ENCODE data around the gene AIG1. TPM values are rescaled to one million over a fixed set of nuclear protein-coding genes. Genes with fewer than 3 reads are reported as not detected.

AIG1 gene
- total and polyA plus RNA-seq, 2 donors (not counting 1 experiment from before 2014, with no cell fraction given) = 40.6 to 42.2 TPM

DNA sequence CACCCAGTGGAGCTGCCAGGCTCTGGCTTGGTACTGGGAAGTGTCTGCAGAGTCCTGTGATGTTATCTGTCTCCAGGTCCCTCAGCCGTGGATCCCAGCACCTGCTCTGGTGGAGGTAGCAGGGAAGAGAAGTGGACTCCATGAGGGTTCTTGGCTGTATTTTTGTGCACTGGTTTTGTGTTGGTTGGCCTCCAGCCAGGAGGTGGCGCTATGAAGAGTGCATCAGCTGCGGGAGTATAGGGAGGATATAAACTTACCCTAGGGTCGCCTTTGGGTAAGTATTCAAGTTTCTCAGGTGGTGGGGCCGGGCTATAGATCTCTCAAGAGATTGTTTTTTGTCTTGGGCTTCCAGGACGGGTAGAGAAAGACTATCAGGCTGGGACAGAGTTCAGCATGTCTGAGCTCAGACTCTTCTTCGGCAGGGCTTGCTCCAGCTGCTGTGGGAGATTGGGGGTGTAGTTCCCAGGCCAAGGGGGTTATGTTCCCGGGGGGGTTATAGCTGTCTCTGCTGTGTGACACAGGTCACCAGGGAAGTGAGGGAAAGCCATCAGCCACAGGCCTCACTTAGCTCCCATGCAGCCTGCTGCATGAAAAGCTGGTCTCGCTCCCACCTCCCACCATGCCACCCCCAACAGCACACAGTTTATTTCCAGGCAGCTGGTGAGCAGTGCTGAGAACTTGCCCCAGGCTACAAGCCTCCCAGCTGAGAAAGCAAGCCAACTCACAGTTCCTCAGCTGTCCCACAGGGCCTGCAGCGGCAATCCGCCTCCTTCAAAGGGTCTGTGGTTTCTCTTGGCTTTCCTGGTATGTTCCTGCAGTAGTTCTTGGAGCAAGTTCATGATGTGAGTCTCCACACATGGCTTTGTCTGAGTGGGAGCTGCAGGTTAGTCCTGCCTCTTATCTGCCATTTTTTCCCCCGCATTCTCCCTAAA lies 115.7 kb downstream of the AIG1 start:
- no peak overlapping the region for H3K4me2 ChIP-seq (ENCODE audit: extremely low read depth, insufficient read depth, low read length)
- H3K4me3 ChIP-seq (replicated peaks in 1 of 4; ENCODE audit: control extremely low read depth in 1 of 4, insufficient read depth in 1 of 4, low read depth in 3 of 4, low read length in 4 of 4) = no peak overlapping the region
- TF ChIP-seq, protein P1, sequence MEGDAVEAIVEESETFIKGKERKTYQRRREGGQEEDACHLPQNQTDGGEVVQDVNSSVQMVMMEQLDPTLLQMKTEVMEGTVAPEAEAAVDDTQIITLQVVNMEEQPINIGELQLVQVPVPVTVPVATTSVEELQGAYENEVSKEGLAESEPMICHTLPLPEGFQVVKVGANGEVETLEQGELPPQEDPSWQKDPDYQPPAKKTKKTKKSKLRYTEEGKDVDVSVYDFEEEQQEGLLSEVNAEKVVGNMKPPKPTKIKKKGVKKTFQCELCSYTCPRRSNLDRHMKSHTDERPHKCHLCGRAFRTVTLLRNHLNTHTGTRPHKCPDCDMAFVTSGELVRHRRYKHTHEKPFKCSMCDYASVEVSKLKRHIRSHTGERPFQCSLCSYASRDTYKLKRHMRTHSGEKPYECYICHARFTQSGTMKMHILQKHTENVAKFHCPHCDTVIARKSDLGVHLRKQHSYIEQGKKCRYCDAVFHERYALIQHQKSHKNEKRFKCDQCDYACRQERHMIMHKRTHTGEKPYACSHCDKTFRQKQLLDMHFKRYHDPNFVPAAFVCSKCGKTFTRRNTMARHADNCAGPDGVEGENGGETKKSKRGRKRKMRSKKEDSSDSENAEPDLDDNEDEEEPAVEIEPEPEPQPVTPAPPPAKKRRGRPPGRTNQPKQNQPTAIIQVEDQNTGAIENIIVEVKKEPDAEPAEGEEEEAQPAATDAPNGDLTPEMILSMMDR (conservative IDR thresholded peaks at IDR 0.05 in 1 of 2, IDR thresholded peaks at IDR 0.05 in 1 of 2; ENCODE audit: low read depth in 1 of 2, low read length in 2 of 2) = no peak
- TF ChIP-seq EZH2 (IDR thresholded peaks at IDR 0.05; ENCODE audit: low read length, missing control alignments) = no peak
- H3K27ac ChIP-seq (ENCODE audit: insufficient read depth, low read length) = no peak overlapping the region
- H2AFZ ChIP-seq (ENCODE audit: low read length) = no peak overlapping the region
- peak; percentile 63 to 99 for DNase-seq (ENCODE audit: low read depth in 2 of 2)
- no peaks in the 10 kb centered on the region for H3K36me3 ChIP-seq (ENCODE audit: control insufficient read depth, insufficient read depth, low read length)
- no peak overlapping the region for H3K9ac ChIP-seq (ENCODE audit: insufficient read depth, low read length)
- H3K27me3 ChIP-seq (ENCODE audit: control insufficient read depth, insufficient read depth, low read length) = no peaks in the 10 kb centered on the region
- H3K9me3 ChIP-seq (ENCODE audit: control insufficient read depth, insufficient read depth, low read depth, low read length) = no peaks in the 10 kb centered on the region
- H3K79me2 ChIP-seq (ENCODE audit: control insufficient read depth, insufficient read depth, low read length) = no peaks in the 10 kb centered on the region
- H4K20me1 ChIP-seq (ENCODE audit: control insufficient read depth, extremely low read depth, insufficient read depth, low read length) = no peaks in the 10 kb centered on the region
- H3K4me1 ChIP-seq (ENCODE audit: control insufficient read depth, extremely low read depth, insufficient read depth, low read length) = no peaks in the 10 kb centered on the region

DNA sequence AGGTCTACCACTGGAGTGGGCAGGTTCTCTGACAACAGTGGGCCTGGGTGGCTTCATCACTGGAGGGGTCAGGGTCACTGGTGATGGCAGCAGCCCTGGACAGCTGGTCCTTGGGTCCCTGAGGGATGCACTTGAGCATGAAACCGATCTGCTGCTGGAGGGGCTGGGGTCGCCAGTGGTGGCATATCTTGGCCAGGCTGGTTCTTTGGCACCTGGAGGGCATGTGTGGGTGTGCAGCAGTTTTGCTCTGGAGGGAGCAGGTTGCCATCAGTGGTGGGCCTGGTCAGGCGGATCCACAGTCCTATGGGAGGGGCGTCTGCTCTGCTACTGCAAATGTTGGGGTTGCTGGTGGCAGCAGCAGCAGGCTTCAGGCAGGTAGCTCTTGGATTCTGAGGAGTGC lies 117.0 kb downstream of the AIG1 start:
- Histone ChIP-seq H2AFZ (ENCODE audit: low read length) (no peak overlapping the region), H3K79me2 (ENCODE audit: control insufficient read depth, insufficient read depth, low read length) (no peaks in the 10 kb centered on the region), H3K27me3 (ENCODE audit: control insufficient read depth, insufficient read depth, low read length) (no peaks in the 10 kb centered on the region), H3K9me3 (ENCODE audit: control insufficient read depth, insufficient read depth, low read depth, low read length) (no peaks in the 10 kb centered on the region), H3K4me3 (replicated peaks in 1 of 4; ENCODE audit: control extremely low read depth in 1 of 4, insufficient read depth in 1 of 4, low read depth in 3 of 4, low read length in 4 of 4) (no peak overlapping the region), H3K9ac (ENCODE audit: insufficient read depth, low read length) (no peak overlapping the region), H3K36me3 (ENCODE audit: control insufficient read depth, insufficient read depth, low read length) (no peaks in the 10 kb centered on the region), H3K4me1 (ENCODE audit: control insufficient read depth, extremely low read depth, insufficient read depth, low read length) (no peaks in the 10 kb centered on the region), H3K27ac (ENCODE audit: insufficient read depth, low read length) (no peak overlapping the region), H3K4me2 (ENCODE audit: extremely low read depth, insufficient read depth, low read length) (no peak overlapping the region), H4K20me1 (ENCODE audit: control insufficient read depth, extremely low read depth, insufficient read depth, low read length) (no peaks in the 10 kb centered on the region)
- DNase-seq (ENCODE audit: low read depth in 2 of 2) = no peak
- no peak for TF ChIP-seq EZH2 (IDR thresholded peaks at IDR 0.05; ENCODE audit: low read length, missing control alignments)
- TF ChIP-seq, protein P1 (conservative IDR thresholded peaks at IDR 0.05 in 1 of 2, IDR thresholded peaks at IDR 0.05 in 1 of 2; ENCODE audit: low read depth in 1 of 2, low read length in 2 of 2) = no peak

DNA sequence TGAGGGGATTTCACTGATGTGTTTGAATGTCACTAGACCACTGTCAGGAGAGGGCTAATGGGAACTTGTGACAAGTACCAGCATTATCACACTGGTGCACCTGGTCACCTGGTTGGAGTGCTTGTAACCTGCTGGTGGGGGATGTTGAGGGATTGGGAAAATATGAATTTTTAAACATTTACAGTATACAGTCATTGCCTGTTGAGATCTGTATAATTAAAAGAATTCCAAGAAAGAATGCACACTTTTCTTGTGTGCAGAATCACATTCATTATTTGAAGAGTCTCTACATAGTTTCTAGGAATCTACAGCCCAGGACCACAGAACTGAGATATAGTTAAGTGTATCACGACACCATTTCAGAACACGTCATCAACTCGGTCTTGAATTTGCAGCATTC lies 118.4 kb downstream of the AIG1 start:
- Histone ChIP-seq H3K4me2 (ENCODE audit: extremely low read depth, insufficient read depth, low read length) (no peak overlapping the region), H2AFZ (ENCODE audit: low read length) (no peak overlapping the region), H3K9ac (ENCODE audit: insufficient read depth, low read length) (no peak overlapping the region), H3K79me2 (ENCODE audit: control insufficient read depth, insufficient read depth, low read length) (no peaks in the 10 kb centered on the region), H3K4me1 (ENCODE audit: control insufficient read depth, extremely low read depth, insufficient read depth, low read length) (no peaks in the 10 kb centered on the region), H3K9me3 (ENCODE audit: control insufficient read depth, insufficient read depth, low read depth, low read length) (no peaks in the 10 kb centered on the region), H4K20me1 (ENCODE audit: control insufficient read depth, extremely low read depth, insufficient read depth, low read length) (no peaks in the 10 kb centered on the region), H3K27me3 (ENCODE audit: control insufficient read depth, insufficient read depth, low read length) (no peaks in the 10 kb centered on the region), H3K36me3 (ENCODE audit: control insufficient read depth, insufficient read depth, low read length) (no peaks in the 10 kb centered on the region), H3K4me3 (replicated peaks in 1 of 4; ENCODE audit: control extremely low read depth in 1 of 4, insufficient read depth in 1 of 4, low read depth in 3 of 4, low read length in 4 of 4) (no peak overlapping the region), H3K27ac (ENCODE audit: insufficient read depth, low read length) (no peak overlapping the region)
- no peak for DNase-seq (ENCODE audit: low read depth in 2 of 2)
- TF ChIP-seq EZH2 (IDR thresholded peaks at IDR 0.05; ENCODE audit: low read length, missing control alignments) = no peak
- TF ChIP-seq, protein P1 (conservative IDR thresholded peaks at IDR 0.05 in 1 of 2, IDR thresholded peaks at IDR 0.05 in 1 of 2; ENCODE audit: low read depth in 1 of 2, low read length in 2 of 2) = no peak
